ENCODE measurements around the gene MVP. TPM values are rescaled to one million over a fixed set of nuclear protein-coding genes. Genes with fewer than 3 reads are reported as not detected.

MVP gene
- total and polyA plus RNA-seq, 2 donors: 49.0 to 165 TPM

- peaks cover 44 to 88% of the 10 kb centered on the region in 2 donors for H3K4me1 ChIP-seq (ENCODE audit: control insufficient read depth in 2 of 2, insufficient read depth in 2 of 2, low read length in 2 of 2)
- H3K4me3 ChIP-seq (ENCODE audit: low read length in 2 of 2): no peak overlapping the region
- peaks cover 22 to 34% of the 10 kb centered on the region in 2 donors for H3K36me3 ChIP-seq (ENCODE audit: control insufficient read depth in 2 of 2, insufficient read depth in 2 of 2, low read length in 1 of 2)
- peaks cover 8 to 47% of the 10 kb centered on the region in 2 donors for H3K27me3 ChIP-seq (ENCODE audit: control insufficient read depth in 2 of 2, insufficient read depth in 1 of 2, low read length in 1 of 2)
- 93% methylated on average over 24 of the region's 24 CpGs for WGBS
- no peak for DNase-seq (ENCODE audit: low read depth in 6 of 9, low spot score in 9 of 9)
- H3K27ac ChIP-seq (ENCODE audit: low read depth in 1 of 2, low read length in 1 of 2): no peak overlapping the region
- peaks cover 0 to 11% of the 10 kb centered on the region in 2 donors for H3K9me3 ChIP-seq (ENCODE audit: control insufficient read depth in 2 of 2, insufficient read depth in 1 of 2, low read length in 1 of 2)
These were observed 6.4 kb upstream of the MVP start for GRCh38 chr16:29813644-29814562.

- H3K9me3 ChIP-seq (ENCODE audit: control insufficient read depth in 2 of 2, insufficient read depth in 1 of 2, low read length in 1 of 2): peaks cover 0 to 11% of the 10 kb centered on the region in 2 donors
- WGBS: 95% methylated on average over 5 of the region's 5 CpGs
- peaks cover 44 to 88% of the 10 kb centered on the region in 2 donors for H3K4me1 ChIP-seq (ENCODE audit: control insufficient read depth in 2 of 2, insufficient read depth in 2 of 2, low read length in 2 of 2)
- DNase-seq (ENCODE audit: low read depth in 6 of 9, low spot score in 9 of 9): no peak
- H3K4me3 ChIP-seq (ENCODE audit: low read length in 2 of 2): no peak overlapping the region
- H3K27ac ChIP-seq (ENCODE audit: low read depth in 1 of 2, low read length in 1 of 2): peak overlapping the region in 1 of 2 donors; percentile 96
- peaks cover 8 to 47% of the 10 kb centered on the region in 2 donors for H3K27me3 ChIP-seq (ENCODE audit: control insufficient read depth in 2 of 2, insufficient read depth in 1 of 2, low read length in 1 of 2)
- H3K36me3 ChIP-seq (ENCODE audit: control insufficient read depth in 2 of 2, insufficient read depth in 2 of 2, low read length in 1 of 2): peaks cover 20 to 33% of the 10 kb centered on the region in 2 donors
These were observed 5.7 kb upstream of the MVP start for GRCh38 chr16:29814592-29814991.

- Histone ChIP-seq H3K4me1 (ENCODE audit: control insufficient read depth in 2 of 2, insufficient read depth in 2 of 2, low read length in 2 of 2) (peaks cover 44 to 88% of the 10 kb centered on the region in 2 donors), H3K27ac (ENCODE audit: low read depth in 1 of 2, low read length in 1 of 2) (peak overlapping the region; percentile 39 to 96), H3K27me3 (ENCODE audit: control insufficient read depth in 2 of 2, insufficient read depth in 1 of 2, low read length in 1 of 2) (peaks cover 8 to 45% of the 10 kb centered on the region in 2 donors), H3K9me3 (ENCODE audit: control insufficient read depth in 2 of 2, insufficient read depth in 1 of 2, low read length in 1 of 2) (peaks cover 0 to 11% of the 10 kb centered on the region in 2 donors), H3K4me3 (ENCODE audit: low read length in 2 of 2) (peak overlapping the region; percentile 72 to 80), H3K36me3 (ENCODE audit: control insufficient read depth in 2 of 2, insufficient read depth in 2 of 2, low read length in 1 of 2) (peaks cover 16 to 31% of the 10 kb centered on the region in 2 donors)
- DNase-seq (ENCODE audit: low read depth in 6 of 9, low spot score in 9 of 9): no peak
- 10% methylated on average over 39 of the region's 39 CpGs for WGBS
These were observed 5.1 kb upstream of the MVP start for GRCh38 chr16:29815032-29815721.

- Histone ChIP-seq H3K4me1 (ENCODE audit: control insufficient read depth in 2 of 2, insufficient read depth in 2 of 2, low read length in 2 of 2) (peaks cover 44 to 88% of the 10 kb centered on the region in 2 donors), H3K4me3 (ENCODE audit: low read length in 2 of 2) (peak within 1 kb of the TSS; percentile 72 to 80)
- under 1% methylated on average over 70 of the region's 70 CpGs for WGBS
These were observed 4.2 kb upstream of the MVP start, which contains the start of gene PAGR1 for GRCh38 chr16:29815793-29816693. TSS of gene PAGR1 (plus strand) at chr16:29816152. CDS start at chr16:29816526, 374 bp downstream.

GRCh38 chr16:29816694-29817441, 3.4 kb upstream of the MVP start:
- peaks cover 0 to 11% of the 10 kb centered on the region in 2 donors for H3K9me3 ChIP-seq (ENCODE audit: control insufficient read depth in 2 of 2, insufficient read depth in 1 of 2, low read length in 1 of 2)
- peaks cover 17 to 31% of the 10 kb centered on the region in 2 donors for H3K36me3 ChIP-seq (ENCODE audit: control insufficient read depth in 2 of 2, insufficient read depth in 2 of 2, low read length in 1 of 2)
- H3K27me3 ChIP-seq (ENCODE audit: control insufficient read depth in 2 of 2, insufficient read depth in 1 of 2, low read length in 1 of 2): peaks cover 8 to 29% of the 10 kb centered on the region in 2 donors
- DNase-seq (ENCODE audit: low read depth in 6 of 9, low spot score in 9 of 9): peak in 3 of 9 donors; percentile 51 to 76 (median 53)
- peak overlapping the region; percentile 72 to 80 for H3K4me3 ChIP-seq (ENCODE audit: low read length in 2 of 2)
- WGBS: under 1% methylated on average over 37 of the region's 37 CpGs
- H3K27ac ChIP-seq (ENCODE audit: low read depth in 1 of 2, low read length in 1 of 2): peak overlapping the region; percentile 90 to 96
- peaks cover 45 to 88% of the 10 kb centered on the region in 2 donors for H3K4me1 ChIP-seq (ENCODE audit: control insufficient read depth in 2 of 2, insufficient read depth in 2 of 2, low read length in 2 of 2)

More at GRCh38 chr16:29815793-29816693, 4.2 kb upstream of the MVP start, which contains the start of gene PAGR1:
- Histone ChIP-seq H3K27me3 (ENCODE audit: control insufficient read depth in 2 of 2, insufficient read depth in 1 of 2, low read length in 1 of 2) (peaks cover 8 to 37% of the 10 kb centered on the region in 2 donors), H3K9me3 (ENCODE audit: control insufficient read depth in 2 of 2, insufficient read depth in 1 of 2, low read length in 1 of 2) (peaks cover 0 to 11% of the 10 kb centered on the region in 2 donors), H3K27ac (ENCODE audit: low read depth in 1 of 2, low read length in 1 of 2) (peak within 1 kb of the TSS; percentile 90 to 96), H3K36me3 (ENCODE audit: control insufficient read depth in 2 of 2, insufficient read depth in 2 of 2, low read length in 1 of 2) (peaks cover 12 to 23% of the 10 kb centered on the region in 2 donors)
- peak; percentile 98 to 100 (median 100) for DNase-seq (ENCODE audit: low read depth in 6 of 9, low spot score in 9 of 9)

GRCh38 chr16:29818082-29818481, 2.2 kb upstream of the MVP start:
- Histone ChIP-seq H3K4me3 (ENCODE audit: low read length in 2 of 2) (no peak overlapping the region), H3K27ac (ENCODE audit: low read depth in 1 of 2, low read length in 1 of 2) (no peak overlapping the region), H3K4me1 (ENCODE audit: control insufficient read depth in 2 of 2, insufficient read depth in 2 of 2, low read length in 2 of 2) (peaks cover 38 to 85% of the 10 kb centered on the region in 2 donors), H3K27me3 (ENCODE audit: control insufficient read depth in 2 of 2, insufficient read depth in 1 of 2, low read length in 1 of 2) (peaks cover 0 to 17% of the 10 kb centered on the region in 2 donors), H3K9me3 (ENCODE audit: control insufficient read depth in 2 of 2, insufficient read depth in 1 of 2, low read length in 1 of 2) (peaks cover 0 to 7% of the 10 kb centered on the region in 2 donors), H3K36me3 (ENCODE audit: control insufficient read depth in 2 of 2, insufficient read depth in 2 of 2, low read length in 1 of 2) (peaks cover 21 to 35% of the 10 kb centered on the region in 2 donors)
- WGBS: 99% methylated on average over 4 of the region's 4 CpGs
- DNase-seq (ENCODE audit: low read depth in 6 of 9, low spot score in 9 of 9): no peak

GRCh38 chr16:29819506-29819905, 756 bp upstream of the MVP start:
- no peak for DNase-seq (ENCODE audit: low read depth in 6 of 9, low spot score in 9 of 9)
- Histone ChIP-seq H3K27me3 (ENCODE audit: control insufficient read depth in 2 of 2, insufficient read depth in 1 of 2, low read length in 1 of 2) (peaks cover 0 to 3% of the 10 kb centered on the region in 2 donors), H3K36me3 (ENCODE audit: control insufficient read depth in 2 of 2, insufficient read depth in 2 of 2, low read length in 1 of 2) (peaks cover 21 to 35% of the 10 kb centered on the region in 2 donors), H3K4me1 (ENCODE audit: control insufficient read depth in 2 of 2, insufficient read depth in 2 of 2, low read length in 2 of 2) (peaks cover 39 to 75% of the 10 kb centered on the region in 2 donors), H3K27ac (ENCODE audit: low read depth in 1 of 2, low read length in 1 of 2) (peak overlapping the region; percentile 53 to 73), H3K4me3 (ENCODE audit: low read length in 2 of 2) (no peak overlapping the region), H3K9me3 (ENCODE audit: control insufficient read depth in 2 of 2, insufficient read depth in 1 of 2, low read length in 1 of 2) (peaks cover 0 to 6% of the 10 kb centered on the region in 2 donors)
- WGBS: 93% methylated on average over 15 of the region's 15 CpGs
